Choroid plexus epithelial cell (primary cell): ENCODE measurements around the gene UBE2N.

Source experiments
- DNase-seq: peaks from one replicate; pipeline ENCODE4 v3.0.0-alpha.2; 2010; ENCODE audit warnings: low read depth
- H3K4me3 ChIP-seq: 2 replicates; pipeline ENCODE4 v1.5.1; 2011; ENCODE audit warnings: low read depth, mild to moderate bottlenecking, control low read depth, low read length, moderate library complexity
- CTCF ChIP-seq: conservative IDR thresholded peaks from 2 replicates; pipeline ENCODE4 v1.5.1; 2011; ENCODE audit warnings: low read depth, mild to moderate bottlenecking, control low read depth, inconsistent platforms, low read length, moderate library complexity

Gene UBE2N

GRCh38 chr12:93459097-93459496 lies 17.4 kb upstream of the UBE2N start:
- no peak for DNase-seq
- no peak overlapping the region for H3K4me3 ChIP-seq
- TF ChIP-seq CTCF, result no peak

- H3K4me3 ChIP-seq, result no peak overlapping the region
- no peak for TF ChIP-seq CTCF
- DNase-seq, result no peak
Observed at GRCh38 chr12:93456077-93456476, 14.3 kb upstream of the UBE2N start.

- H3K4me3 ChIP-seq, result no peak overlapping the region
- peak; percentile 35 for DNase-seq
- TF ChIP-seq CTCF, result no peak
Observed at GRCh38 chr12:93453633-93454032, 11.9 kb upstream of the UBE2N start.

- DNase-seq, result no peak
- H3K4me3 ChIP-seq, result no peak overlapping the region
- no peak for TF ChIP-seq CTCF
Observed at GRCh38 chr12:93451423-93452158, 9.8 kb upstream of the UBE2N start.

- H3K4me3 ChIP-seq, result no peak overlapping the region
- TF ChIP-seq CTCF, result no peak
- no peak for DNase-seq
Observed at GRCh38 chr12:93449277-93449676, 7.5 kb upstream of the UBE2N start.

DNA sequence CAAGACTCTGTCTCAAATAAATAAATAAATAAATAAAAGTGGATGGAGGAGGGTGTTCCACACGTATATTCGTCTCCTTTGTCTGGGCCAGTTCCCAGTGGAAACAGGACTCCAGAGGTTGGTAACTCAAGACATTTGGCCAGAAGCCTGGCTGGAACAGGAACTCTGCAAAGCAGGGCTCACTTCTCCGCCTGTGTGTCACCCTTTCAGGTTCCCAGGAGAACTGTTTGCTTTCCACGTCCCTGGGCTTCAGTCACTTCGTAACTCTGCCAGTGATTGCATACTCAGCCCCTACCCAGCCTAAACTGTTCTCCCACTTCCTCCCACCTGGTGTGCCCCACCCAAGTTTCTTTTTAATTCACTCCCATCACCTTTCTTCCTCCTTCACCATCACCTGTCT lies 7.0 kb upstream of the UBE2N start:
- no peak overlapping the region for H3K4me3 ChIP-seq
- no peak for TF ChIP-seq CTCF
- no peak for DNase-seq

DNA sequence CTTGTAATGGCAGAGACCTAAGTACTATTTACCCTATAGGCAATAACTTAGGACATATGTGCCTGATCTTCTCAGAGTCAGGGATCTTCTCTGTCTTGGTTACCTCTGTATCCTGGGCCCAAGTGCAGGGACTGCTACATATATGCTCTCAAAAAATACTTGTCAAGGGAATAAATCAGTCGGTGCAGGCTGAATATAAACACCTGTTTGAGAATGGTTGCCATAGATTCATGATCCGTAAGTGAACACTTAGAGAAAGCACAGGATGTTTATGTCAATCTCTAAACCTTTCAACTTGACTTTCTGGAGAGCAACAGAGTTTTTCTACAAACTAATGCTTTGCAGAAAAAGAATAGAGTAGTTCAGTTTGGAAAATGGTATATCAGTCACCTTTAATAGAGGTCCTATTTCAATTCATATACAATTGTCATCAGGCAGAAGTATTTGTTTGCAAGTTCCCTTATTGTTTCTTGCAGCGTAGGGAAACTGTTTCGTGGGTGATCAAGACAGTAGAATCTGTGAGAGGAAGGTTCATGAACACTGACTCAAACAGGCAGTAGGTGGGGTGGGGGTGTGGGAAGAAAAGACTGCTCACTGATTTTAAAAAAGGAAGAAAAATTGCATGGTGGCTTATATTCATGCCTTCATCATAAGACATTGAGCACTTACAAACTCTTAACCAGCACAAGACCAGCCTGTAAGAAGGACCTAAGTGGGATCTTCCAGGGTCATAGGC lies 6.0 kb upstream of the UBE2N start:
- DNase-seq, result no peak
- no peak for TF ChIP-seq CTCF
- H3K4me3 ChIP-seq, result no peak overlapping the region
